ENCODE measurements around the gene PHF11.

DNA sequence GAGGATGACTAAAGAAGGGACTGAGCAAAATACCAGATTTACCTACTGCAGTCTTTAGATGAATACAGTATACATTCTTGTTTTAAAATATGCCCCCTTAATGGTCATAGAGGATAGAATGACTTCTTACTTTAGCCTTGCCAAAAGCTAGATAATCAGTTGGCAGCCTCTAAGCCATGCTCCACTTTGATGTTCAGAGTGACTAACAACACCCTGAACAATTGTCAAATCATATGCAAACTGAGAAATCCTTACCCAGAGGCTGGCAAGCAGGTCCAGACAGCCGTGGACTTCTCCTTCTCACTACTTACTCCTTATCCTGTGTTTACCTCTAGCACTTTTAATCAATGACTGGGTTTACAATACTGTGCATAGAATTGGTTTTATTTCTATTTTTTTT is 23.6 kb upstream of the PHF11 start:
- TF ChIP-seq, protein P1, sequence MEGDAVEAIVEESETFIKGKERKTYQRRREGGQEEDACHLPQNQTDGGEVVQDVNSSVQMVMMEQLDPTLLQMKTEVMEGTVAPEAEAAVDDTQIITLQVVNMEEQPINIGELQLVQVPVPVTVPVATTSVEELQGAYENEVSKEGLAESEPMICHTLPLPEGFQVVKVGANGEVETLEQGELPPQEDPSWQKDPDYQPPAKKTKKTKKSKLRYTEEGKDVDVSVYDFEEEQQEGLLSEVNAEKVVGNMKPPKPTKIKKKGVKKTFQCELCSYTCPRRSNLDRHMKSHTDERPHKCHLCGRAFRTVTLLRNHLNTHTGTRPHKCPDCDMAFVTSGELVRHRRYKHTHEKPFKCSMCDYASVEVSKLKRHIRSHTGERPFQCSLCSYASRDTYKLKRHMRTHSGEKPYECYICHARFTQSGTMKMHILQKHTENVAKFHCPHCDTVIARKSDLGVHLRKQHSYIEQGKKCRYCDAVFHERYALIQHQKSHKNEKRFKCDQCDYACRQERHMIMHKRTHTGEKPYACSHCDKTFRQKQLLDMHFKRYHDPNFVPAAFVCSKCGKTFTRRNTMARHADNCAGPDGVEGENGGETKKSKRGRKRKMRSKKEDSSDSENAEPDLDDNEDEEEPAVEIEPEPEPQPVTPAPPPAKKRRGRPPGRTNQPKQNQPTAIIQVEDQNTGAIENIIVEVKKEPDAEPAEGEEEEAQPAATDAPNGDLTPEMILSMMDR (IDR thresholded peaks at IDR 0.05; ENCODE audit: low read length), result no peak
- TF ChIP-seq EZH2 (IDR thresholded peaks at IDR 0.05; ENCODE audit: borderline replicate concordance, low read length), result no peak
